Pons (tissue), 1 donor: ENCODE results near the gene NAA25.
"Not testable (repeated sequence)": the region's sequence is repeated elsewhere in the genome, so short reads cannot be mapped to it uniquely, and the experiment has no call there.

Experiments used
- DNase-seq: peaks from one replicate; pipeline ENCODE4 v3.0.0-alpha.2; 2016; ENCODE audit warnings: low spot score

Gene NAA25

DNA sequence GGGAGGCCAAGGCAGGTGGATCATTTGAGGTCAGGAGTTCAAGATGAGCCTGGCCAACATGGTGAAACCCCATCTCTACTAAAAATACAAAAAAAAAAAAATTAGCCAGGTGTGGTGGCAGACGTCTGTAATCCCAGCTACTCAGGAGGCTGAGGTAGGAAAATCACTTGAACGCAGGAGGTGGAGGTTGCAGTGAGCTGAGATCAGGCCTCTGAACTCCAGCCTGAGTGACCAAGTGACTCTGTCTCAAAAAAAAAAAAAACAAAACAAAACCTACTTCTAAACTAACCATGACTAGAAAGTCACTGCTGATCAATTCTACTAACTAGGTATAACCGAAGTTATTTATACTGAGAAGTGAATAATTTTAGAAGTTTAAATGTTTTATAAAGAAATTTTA lies 99.0 kb downstream of the NAA25 start:
- not testable (repeated sequence) for DNase-seq

DNA sequence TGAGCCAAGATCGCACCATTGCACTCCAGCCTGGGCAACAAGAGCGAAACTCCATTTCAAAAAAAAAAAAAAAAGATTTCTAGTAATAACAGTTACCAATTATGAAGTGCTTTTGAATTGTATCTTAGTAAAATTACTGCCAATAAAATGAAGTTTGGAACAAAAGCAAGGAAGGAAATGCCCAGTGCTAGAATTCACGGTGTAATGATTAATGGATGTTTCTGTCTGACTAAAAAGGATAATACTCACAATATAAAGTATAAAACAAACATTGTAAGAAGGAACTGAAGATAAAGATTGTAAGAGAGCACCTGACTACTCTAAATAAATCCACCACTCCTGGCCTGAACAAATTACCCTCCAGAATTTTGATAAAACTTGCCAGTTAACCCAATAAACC lies 99.7 kb downstream of the NAA25 start:
- no peak for DNase-seq

DNA sequence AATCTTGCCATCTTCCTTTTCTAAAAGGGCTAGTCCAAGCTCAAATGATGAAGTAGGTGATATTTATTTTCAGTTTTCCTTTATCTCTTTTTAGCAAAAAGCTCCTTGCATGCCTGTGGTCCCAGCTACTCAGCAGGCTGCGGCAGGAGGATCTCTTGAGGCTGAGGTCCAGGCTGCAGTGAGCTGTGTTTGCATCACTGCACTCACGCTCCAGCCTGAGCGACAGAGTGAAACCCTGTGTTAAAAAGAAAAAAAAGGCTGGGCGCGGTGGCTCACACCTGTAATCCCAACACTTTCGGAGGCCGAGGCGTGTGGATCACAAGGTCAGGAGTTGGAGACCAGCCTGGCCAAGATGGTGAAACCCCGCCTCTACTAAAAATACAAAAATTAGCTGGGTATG lies 100.6 kb downstream of the NAA25 start:
- DNase-seq = no peak

DNA sequence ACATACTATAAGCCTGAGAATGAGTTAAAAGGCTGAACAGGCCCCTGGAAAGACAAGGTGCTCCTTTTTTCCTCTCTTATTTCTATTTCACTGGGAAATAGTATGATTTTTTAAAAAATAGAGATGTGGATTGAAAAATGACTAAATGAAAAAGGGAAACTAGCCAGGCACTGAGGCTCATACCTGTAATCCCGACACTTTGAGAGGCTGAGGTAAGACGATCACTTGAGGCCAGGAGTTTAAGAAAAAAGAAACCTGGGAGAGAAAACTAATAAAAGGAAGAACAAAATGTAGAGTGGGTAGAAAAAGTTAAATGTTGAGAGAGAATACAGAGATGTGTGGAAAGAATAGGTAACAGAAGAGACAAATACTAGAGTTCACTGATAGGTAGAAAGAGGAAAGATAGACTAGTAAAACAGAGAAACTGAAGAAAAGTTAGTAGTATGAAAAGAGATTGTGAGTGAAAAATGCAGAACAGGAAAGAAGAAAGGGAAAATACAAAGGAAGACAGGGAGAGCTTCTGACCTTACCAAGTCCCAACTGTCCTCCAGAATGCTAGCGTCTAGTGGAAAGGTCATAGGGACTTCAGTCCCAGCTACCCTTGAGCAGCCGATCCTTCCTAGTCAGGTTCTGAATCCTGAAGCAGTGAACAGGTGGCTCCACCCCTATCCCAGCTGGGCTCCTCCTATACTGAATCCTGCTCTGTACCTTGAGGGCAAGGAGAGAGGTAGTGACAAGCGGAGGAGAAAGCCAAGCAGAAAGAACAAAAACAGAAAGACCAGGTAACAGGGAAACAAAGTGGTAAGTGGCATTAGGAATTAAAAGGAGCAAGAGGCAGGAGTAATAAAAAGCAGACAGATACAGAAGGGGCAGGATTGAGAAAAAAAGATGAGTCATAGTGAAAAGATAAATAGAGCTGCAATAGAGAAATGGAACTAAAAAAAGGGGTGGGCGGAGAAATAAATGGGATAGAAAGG lies 102.9 kb downstream of the NAA25 start:
- no peak for DNase-seq

DNA sequence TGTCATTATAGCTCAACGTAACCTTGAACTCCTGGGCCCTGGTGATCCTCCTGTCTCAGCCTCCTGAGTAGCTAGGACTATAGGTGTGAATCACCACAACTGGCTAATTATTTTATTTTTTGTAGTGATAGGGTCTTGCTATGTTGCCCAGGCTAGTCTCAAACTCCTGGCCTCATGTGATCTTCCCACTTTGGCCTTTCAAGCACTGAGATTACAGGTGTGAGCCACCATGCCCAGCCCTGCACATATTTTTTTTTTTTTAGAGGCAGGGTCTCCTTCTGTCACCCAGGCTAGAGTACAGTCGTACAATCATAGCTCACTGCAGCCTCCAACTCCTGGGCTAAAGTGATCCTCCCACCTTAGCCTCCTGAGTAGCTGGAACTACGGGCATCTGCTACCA lies 104.5 kb downstream of the NAA25 start:
- no peak for DNase-seq

DNA sequence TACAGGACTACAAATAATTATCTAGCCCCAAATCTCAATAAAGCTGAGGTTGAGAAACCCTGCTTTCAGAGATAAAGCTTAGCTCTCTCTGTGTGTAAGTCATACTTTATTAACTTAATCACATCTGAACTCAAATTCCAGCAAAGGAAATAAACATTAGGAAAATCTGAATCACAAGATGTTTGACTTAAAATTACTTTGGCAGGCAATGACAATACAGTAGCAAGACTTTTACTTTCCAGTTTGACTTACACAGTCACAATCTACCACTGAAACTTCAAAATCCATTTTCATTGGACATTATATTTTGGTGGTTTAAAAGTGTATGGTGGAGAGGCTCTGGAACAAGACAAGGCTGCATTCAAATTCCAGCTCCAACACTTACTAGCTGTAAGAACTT lies 107.0 kb downstream of the NAA25 start:
- no peak for DNase-seq

DNA sequence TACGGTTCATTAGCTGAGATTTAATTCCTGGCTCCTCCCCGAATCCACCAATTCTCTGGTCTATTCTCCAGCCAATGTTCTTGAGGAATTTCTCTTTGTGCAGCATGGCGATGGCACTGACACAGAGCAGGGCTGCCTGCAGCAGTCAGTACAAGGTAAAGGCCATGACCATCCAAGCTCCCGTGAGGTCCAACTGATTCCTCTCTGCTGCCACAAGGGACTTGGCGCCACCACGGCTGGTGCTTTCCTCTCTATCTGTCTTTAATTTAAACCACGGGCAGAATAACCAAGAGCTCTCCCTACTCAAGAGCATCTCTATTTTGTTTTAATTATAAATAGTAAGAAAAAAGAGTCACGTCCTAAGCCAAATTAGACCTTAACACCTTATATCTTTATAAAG lies 107.8 kb downstream of the NAA25 start:
- no peak for DNase-seq

DNA sequence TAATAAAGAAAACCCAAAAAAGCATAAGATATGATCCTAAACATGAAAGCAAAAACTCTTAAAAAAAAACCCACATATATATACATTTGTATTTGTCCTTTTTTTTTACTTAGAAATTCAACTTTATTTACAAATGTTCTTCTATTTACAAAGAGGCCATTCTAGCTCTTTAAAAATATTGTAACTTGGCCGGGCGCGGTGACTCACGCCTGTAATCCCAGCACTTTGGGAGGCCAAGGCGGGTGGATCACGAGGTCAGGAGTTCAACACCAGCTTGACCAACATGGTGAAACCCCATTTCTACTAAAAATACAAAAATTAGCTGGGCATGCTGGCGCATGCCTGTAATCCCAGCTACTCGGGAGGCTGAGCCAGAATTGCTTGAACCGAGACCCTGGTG lies 109.5 kb downstream of the NAA25 start:
- not testable (repeated sequence) for DNase-seq

DNA sequence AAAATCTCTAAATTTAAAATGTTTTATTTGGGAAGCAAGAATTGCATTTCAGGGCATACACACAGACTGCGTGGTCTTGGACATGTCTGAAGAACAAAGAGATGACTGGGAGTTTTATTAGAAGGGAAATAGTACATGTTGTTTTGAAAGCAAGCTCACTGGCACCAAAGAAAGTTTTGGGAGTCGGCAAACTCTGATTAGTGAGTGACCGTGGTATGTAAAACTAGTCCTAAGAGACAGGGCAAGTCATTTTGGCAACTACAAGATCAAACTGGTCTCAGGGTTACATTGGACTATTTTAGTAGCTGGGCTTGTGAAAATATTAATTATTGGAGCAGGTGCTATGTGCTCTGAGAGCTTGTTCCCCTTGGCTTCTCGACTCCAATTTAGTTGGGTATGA lies 110.6 kb downstream of the NAA25 start:
- no peak for DNase-seq

DNA sequence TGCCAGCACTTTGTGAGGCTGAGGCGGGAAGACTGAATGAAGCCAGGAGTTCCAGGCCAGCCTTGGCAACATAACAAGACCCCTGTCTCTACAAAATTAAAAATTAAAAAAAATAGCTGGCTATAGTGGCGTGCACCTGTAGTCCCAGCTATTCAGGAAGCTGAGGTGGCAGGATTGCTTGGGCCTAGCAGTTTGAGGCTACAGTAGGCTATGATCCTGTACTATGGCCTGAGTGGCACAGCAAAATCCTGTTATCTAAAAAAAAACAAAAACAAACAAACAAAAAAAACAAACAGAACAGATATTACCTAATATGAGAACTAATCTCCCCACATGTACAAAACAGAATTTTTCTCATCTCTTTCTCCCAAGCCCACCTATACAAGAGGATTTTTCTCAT lies 111.3 kb downstream of the NAA25 start:
- DNase-seq = no peak

DNA sequence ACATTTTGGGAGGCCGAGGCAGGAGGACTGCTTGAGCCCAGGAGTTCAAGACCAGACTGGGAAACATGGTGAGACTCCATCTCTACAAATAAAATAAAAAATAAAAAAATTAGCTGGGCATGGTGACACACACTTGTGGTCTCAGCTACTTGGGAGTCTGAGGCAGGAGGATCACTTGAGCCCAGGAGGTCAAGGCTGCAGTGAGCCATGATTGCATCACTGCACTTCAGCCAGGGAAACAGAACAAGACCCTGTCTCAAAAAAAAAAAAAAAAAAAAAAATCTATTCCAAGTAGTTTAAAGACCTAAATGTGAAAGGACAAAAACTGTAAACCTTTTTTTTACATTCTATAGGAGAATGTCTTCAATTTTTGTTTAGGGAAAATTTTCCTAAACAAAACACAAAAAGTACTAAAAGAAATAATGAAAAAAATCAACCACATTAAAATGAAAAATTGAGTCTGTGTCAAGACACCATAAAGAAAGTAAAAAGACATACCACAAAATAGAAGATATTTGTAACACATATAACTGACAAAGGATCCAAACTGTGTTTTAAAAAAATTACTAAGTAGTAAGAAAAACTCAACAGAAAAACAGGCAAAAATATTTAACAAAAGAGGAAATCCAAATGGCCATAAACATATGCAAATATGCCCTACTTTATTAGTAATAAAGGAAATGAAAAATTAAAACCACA lies 112.7 kb downstream of the NAA25 start:
- DNase-seq = no peak

DNA sequence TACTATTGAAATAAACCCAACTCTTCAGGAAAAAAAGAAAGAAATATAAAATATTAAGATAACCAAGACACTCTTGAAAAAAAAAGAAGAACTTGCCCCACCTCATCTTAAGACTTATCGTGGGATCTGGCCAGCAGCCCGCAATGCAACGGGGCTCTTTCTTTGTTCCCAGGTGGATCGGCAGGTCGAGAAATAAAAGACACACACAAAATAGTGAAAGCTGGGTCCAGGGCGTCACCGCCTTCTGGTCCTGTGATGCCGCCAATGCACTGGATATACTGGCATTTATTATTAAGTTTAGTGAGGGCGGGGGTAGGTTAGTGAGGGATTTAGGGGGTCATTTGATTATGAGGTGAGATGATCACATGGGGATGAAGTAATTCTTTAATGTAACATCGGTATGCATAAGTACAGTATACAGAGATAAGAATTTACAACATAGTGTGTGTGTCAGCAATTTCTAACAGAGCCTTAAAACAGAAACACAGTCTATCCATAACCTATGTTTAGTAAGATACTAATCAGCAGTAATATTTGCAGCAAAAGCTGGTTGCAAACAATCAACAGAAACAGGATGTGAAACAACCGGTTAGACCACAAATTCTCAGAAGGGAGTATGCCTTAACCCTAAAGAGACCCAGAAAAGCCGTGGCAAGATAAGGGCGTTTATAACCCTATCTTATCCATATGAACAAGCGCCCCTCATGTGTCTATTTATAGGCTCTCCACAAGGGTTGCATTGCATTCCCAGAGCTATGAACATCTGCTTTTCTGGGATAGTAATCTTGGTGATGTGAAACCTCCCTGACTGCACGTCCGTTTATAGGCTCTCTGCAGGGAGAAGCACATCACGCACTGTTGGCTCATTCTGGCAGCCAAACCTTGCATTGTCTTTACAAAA lies 114.1 kb downstream of the NAA25 start:
- not testable (repeated sequence) for DNase-seq

DNA sequence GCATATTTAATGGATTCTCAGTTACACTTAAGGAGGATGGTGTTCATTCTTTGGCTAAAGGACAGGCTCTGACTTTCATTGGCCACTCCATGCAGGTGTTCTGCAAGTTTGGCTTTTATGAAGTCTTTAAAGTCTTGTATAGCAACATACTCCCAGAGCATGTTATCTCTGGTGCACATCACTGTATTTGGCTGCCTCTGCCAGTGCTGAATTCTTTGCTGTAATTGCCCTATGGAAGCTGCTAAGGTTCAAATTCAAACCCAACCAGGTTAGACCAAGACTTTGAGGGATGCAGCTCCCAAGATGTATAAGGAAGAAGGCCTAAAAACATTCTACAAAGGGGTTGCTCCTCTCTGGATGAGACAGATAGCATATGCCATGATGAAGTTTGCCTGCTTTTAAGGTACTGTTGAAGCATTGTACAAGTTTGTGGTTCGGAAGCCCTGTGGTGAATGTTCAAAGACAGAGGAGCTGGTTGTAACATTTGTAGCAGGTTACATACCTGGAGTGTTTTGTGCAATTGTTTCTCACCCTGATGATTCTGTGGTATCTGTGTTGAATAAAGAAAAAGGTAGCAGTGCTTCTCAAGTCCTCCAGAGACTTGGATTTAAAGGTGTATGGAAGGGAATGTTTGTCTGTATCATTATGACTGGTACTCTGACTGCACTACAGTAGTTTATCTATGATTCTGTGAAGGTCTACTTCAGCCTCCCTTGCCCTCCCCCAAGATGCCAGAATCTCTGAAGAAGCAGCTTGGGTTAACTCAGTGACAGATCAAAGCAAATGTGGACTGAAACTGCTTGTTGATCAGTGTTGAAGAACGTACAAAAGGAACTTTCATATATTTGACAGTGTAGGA lies 115.1 kb downstream of the NAA25 start:
- no peak for DNase-seq

DNA sequence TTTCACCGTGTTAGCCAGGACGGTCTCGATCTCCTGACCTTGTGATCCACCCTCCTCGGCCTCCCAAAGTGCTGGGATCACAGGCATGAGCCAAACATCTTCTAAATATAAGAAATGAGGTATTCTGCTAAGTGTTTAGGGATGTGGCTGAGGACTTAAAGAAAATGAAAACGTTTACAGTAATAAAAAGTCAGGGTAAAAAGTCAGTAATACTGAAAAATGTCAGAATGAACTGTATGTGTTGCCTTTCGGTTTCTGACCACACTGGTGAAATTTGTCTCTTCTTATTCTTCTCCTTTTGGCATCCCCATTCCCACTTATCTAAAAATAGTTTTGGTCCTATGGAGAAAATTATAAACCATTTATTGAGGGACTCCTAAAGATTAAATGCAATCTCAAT lies 116.1 kb downstream of the NAA25 start:
- DNase-seq = no peak

DNA sequence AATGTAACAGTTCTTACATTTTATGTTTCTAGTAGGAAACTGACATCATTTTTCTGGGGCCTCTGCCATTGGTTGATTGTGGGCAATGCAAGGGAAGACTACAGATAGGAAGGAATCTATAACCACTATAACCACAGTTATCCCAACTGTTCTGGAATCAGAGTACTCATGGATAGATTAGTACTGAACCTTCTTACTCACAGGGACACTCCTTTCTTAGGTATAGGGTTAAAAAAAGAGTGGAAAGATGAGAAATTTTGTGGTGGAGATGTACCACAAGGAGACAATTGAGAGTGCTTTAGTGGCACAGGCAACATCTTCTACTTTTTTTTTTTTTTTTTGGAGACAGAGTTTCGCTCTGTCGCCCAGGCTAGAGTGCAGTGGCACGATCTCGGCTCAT lies 116.6 kb downstream of the NAA25 start:
- no peak for DNase-seq

DNA sequence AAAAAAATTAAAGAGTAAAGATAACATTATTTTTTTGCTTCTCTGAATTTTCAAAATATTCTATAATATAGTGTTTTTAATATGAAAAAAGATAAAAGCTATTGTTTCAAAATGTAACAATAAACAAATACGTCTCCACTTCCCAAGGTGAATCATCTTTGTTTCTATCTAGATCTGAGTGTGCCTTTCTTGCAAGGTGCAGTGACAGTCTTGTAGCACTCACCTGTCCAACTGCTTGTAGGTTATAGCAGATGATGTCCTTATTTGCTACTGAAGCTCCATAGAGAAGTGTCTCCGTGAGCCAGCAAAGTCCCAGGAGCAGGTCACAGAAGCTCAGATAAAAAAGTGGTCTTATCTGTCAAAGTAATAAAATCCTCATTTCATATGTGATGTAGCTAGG lies 117.0 kb downstream of the NAA25 start:
- no peak for DNase-seq

DNA sequence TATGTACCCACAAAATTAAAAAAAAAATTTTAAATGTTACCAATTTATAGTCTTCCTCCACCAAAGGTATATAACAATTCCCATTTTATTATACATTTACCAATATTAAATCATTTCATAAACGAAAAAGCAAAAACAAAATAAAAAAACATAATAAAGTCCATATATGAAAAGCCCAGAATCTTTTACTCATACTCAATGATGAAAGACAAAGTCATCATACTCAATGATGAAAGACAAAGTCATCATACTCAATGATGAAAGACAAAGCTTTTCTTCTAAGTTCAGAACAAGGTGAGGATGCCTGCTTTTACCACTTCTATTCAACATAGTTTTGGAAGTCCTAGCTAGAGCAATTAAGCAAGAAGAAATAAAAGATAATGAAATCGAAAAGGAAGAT lies 123.8 kb downstream of the NAA25 start:
- DNase-seq = no peak

DNA sequence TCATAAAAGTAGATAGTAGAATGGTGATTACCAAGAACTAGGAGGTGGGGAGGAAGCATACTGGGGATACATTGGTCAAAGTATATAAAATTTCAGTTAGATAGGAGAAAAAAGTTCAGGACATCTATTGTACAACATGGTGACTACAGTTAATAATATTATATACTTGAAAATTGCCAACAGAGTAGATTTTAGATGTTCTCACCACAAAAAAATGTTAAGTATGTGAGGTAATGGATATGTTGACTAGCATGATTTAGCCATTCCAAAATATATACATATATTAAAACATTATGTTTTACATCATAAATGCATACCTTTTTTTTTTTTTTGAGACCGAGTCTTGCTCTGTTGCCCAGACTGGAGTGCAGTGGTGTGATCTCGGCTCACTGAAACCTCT lies 126.6 kb downstream of the NAA25 start:
- no peak for DNase-seq

DNA sequence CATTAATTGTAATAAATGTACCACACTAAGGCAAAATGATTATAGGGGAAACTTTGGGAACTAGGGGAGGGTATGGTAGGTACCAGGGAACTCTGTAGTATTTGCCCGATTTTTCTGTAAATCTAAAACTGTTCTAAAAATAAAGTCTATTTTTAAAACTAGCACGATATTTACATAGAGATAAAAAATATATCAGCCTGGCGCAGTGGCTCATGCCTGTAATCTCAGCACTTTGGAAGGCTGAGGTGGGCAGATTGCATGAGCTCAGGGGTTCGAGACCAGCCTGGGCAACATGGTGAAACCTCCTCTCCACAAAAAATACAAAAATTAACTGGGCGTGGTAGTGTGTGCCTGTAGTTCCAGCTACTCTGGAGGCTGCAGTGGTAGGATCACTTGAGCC lies 128.0 kb downstream of the NAA25 start:
- no peak for DNase-seq

DNA sequence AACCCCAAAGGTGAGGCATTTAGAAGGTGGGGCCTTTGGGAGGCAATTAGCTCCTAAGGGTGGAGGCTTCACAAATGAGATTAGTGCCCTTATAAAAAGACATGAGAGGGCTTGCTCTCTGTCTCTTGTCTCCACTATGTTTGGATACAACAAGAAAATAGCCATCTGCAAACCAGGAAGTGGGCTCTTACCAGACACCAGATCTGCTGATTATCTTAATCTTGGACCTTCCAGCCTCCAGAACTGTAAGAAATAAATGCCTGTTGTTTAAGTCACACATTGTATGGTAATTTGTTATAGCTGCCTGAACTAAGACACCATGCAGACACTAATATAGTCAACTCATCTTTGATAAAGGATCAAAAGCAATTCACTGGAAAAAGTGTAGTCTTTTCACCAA lies 130.0 kb downstream of the NAA25 start:
- DNase-seq = no peak

DNA sequence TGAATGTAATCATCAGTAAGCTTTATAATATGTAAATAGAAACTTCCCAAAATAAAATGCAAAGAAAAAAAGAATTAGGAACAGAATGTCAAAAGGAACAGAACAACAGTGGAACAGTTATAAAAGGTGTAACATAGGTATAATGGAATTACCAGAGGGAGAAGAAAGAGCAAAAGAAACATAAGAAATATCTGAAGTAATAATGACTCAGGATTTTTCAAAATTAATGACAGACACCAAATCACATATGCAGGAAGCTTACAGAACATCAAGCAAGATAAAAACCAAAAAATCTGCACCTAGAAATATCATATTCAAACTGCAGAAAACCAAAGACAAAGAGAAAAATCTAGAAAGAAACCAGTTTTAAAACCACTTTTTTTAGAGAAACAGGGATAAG lies 131.7 kb downstream of the NAA25 start:
- no peak for DNase-seq
